ENCODE data around the gene CCND2. TPM values are rescaled to one million over a fixed set of nuclear protein-coding genes. Genes with fewer than 3 reads are reported as not detected.
A peak's percentile ranks its signal among the peaks of the same experiment; 100 is the strongest.

CCND2 gene
- 100 to 1,000 TPM; 106 to 149 (median 136) TPM for total RNA-seq

DNA sequence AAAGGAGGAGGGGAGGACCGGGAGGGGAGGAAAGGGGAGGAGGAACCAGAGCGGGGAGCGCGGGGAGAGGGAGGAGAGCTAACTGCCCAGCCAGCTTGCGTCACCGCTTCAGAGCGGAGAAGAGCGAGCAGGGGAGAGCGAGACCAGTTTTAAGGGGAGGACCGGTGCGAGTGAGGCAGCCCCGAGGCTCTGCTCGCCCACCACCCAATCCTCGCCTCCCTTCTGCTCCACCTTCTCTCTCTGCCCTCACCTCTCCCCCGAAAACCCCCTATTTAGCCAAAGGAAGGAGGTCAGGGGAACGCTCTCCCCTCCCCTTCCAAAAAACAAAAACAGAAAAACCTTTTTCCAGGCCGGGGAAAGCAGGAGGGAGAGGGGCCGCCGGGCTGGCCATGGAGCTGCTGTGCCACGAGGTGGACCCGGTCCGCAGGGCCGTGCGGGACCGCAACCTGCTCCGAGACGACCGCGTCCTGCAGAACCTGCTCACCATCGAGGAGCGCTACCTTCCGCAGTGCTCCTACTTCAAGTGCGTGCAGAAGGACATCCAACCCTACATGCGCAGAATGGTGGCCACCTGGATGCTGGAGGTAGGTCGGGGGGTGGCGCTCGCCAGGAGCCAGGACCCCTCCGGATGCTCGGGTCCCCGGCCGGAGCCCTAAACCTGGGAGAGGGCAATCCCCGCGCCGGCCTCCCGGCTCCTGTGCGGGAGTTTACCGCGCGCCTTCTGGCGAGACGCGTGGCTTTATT, at the start of gene CCND2:
Gene CCND2, plus strand, starts transcription at position 111 of the 744 bp plus-strand sequence. Its CDS starts 279 bp downstream, at position 390.
- TF ChIP-seq CTCF (IDR thresholded peaks at IDR 0.05) (no peak), POLR2AphosphoS5 (IDR thresholded peaks at IDR 0.05) (peak; percentile 100), POLR2A (IDR thresholded peaks at IDR 0.05) (peak; percentile 96)
- WGBS, 2 donors (ENCODE audit: low coverage in 1 of 2): 0% methylated on average over 12 to 18 of the region's 52 CpGs
- Histone ChIP-seq H3K27ac (peak within 1 kb of the TSS; percentile 88 to 98 (median 96)), H3K9me3 (no peaks in the 10 kb centered on the region), H3K27me3 (peaks cover 5% of the 10 kb centered on the region), H3K4me1 (peaks cover 0 to 70% (median 41%) of the 10 kb centered on the region in 3 donors), H3K36me3 (peaks cover 0 to 12% of the 10 kb centered on the region in 2 donors), H3K4me3 (peak within 1 kb of the TSS; percentile 92 to 99)
- ATAC-seq: peak; percentile 76

- Histone ChIP-seq H3K4me1 (no peaks in the 10 kb centered on the region), H3K9me3 (no peaks in the 10 kb centered on the region), H3K36me3 (no peaks in the 10 kb centered on the region), H3K27ac (no peak overlapping the region), H3K4me3 (no peak overlapping the region), H3K27me3 (peaks cover 22% of the 10 kb centered on the region)
- ATAC-seq: no peak
- 55 to 66% methylated on average over 10 to 13 of the region's 15 CpGs for WGBS, 2 donors (ENCODE audit: low coverage in 1 of 2)
- TF ChIP-seq POLR2AphosphoS5 (IDR thresholded peaks at IDR 0.05) (no peak), CTCF (IDR thresholded peaks at IDR 0.05) (no peak), POLR2A (IDR thresholded peaks at IDR 0.05) (no peak), EP300 (IDR thresholded peaks at IDR 0.05) (no peak)
Observed at GRCh38 chr12:4224206-4224889, 49.2 kb upstream of the CCND2 start.

GRCh38 chr12:4225571-4225970, 48.0 kb upstream of the CCND2 start:
- H3K36me3 ChIP-seq: no peaks in the 10 kb centered on the region
- peaks cover 34% of the 10 kb centered on the region for H3K27me3 ChIP-seq
- no peak overlapping the region for H3K4me3 ChIP-seq
- WGBS, 2 donors (ENCODE audit: low coverage in 1 of 2): 92 to 93% methylated on average over 2 of the region's 3 CpGs
- TF ChIP-seq POLR2AphosphoS5 (IDR thresholded peaks at IDR 0.05): no peak
- no peak for TF ChIP-seq CTCF (IDR thresholded peaks at IDR 0.05)
- no peak for TF ChIP-seq POLR2A (IDR thresholded peaks at IDR 0.05)
- TF ChIP-seq EP300 (IDR thresholded peaks at IDR 0.05): no peak
- no peaks in the 10 kb centered on the region for H3K9me3 ChIP-seq
- ATAC-seq: no peak
- no peaks in the 10 kb centered on the region for H3K4me1 ChIP-seq
- no peak overlapping the region for H3K27ac ChIP-seq

DNA sequence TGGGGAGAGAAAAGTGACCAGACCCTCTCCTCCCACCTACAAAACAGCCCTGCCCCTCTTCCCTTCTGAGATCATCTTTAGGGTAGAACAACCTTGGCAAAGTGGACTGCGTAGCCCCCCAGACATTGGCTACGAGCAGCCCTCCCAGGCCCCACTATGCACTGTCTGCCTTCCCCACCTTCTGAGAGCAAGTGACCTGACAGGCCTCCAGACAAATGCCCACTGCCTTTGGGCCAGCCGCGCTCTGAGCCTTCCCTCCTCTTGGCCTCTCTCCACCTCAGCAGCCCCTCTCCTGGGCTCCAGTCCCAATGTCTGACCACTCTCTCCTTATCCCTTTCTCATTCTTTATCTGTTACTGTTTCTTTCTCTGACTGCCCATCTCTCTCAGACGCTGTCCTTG, 46.5 kb upstream of the CCND2 start:
- H3K27me3 ChIP-seq: peaks cover 38% of the 10 kb centered on the region
- H3K4me3 ChIP-seq: no peak overlapping the region
- H3K27ac ChIP-seq: no peak overlapping the region
- no peaks in the 10 kb centered on the region for H3K4me1 ChIP-seq
- H3K36me3 ChIP-seq: no peaks in the 10 kb centered on the region
- 58 to 83% methylated on average over 1 to 2 of the region's 5 CpGs for WGBS, 2 donors (ENCODE audit: low coverage in 1 of 2)
- ATAC-seq: no peak
- TF ChIP-seq EP300 (IDR thresholded peaks at IDR 0.05): no peak
- no peak for TF ChIP-seq POLR2AphosphoS5 (IDR thresholded peaks at IDR 0.05)
- TF ChIP-seq POLR2A (IDR thresholded peaks at IDR 0.05): no peak
- no peak for TF ChIP-seq CTCF (IDR thresholded peaks at IDR 0.05)
- H3K9me3 ChIP-seq: no peaks in the 10 kb centered on the region
